Measurements from ENCODE around the gene ZNF143. TPM values are rescaled to one million over a fixed set of nuclear protein-coding genes. Genes with fewer than 3 reads are reported as not detected.
"Not testable (repeated sequence)": the region's sequence is repeated elsewhere in the genome, so short reads cannot be mapped to it uniquely, and the experiment has no call there.

ZNF143 gene
- total RNA-seq, 8 experiments from 2014 or later = 18.5 to 29.7 (median 23.0) TPM

GRCh38 chr11:9530901-9531625 is 70.3 kb downstream of the ZNF143 start:
- in situ Hi-C loops (cut with MboI; ENCODE audit: low pct_unique_long_range_greater_than_20kb in 2 of 9, low sequenced_read_pairs in 9 of 9, unreplicated experiment in 9 of 9) = no loop called here
- H3K4me3 ChIP-seq = no peak overlapping the region
- no peak overlapping the region for H3K27ac ChIP-seq
- H3K4me1 ChIP-seq (replicated peaks in 1 of 2) = peaks cover 10 to 11% of the 10 kb centered on the region in 2 donors
- WGBS, 10 experiments = 92 to 100% (median 93%) methylated on average over 1 to 5 of the region's 8 CpGs; no CpG with 5 or more reads in 5 of the 10 experiments
- ATAC-seq (replicated peaks in 6 of 8) = peak in 1 of 8 experiments; percentile 18

GRCh38 chr11:9533058-9533457 is 72.2 kb downstream of the ZNF143 start:
- in situ Hi-C loops (cut with MboI; ENCODE audit: low pct_unique_long_range_greater_than_20kb in 2 of 9, low sequenced_read_pairs in 9 of 9, unreplicated experiment in 9 of 9) = no loop called here
- WGBS, 10 experiments = 75 to 100% (median 92%) methylated on average over 3 to 9 of the region's 9 CpGs; no CpG with 5 or more reads in 2 of the 10 experiments
- H3K4me3 ChIP-seq = no peak overlapping the region
- ATAC-seq (replicated peaks in 6 of 8) = no peak
- H3K4me1 ChIP-seq (replicated peaks in 1 of 2) = peaks cover 8 to 10% of the 10 kb centered on the region in 2 donors
- no peak overlapping the region for H3K27ac ChIP-seq

GRCh38 chr11:9533736-9534473 is 73.1 kb downstream of the ZNF143 start:
- in situ Hi-C loops (cut with MboI; ENCODE audit: low pct_unique_long_range_greater_than_20kb in 2 of 9, low sequenced_read_pairs in 9 of 9, unreplicated experiment in 9 of 9) = no loop called here
- H3K4me1 ChIP-seq (replicated peaks in 1 of 2) = peaks cover 8 to 10% of the 10 kb centered on the region in 2 donors
- ATAC-seq (replicated peaks in 6 of 8) = peak in 1 of 8 experiments; percentile 12

GRCh38 chr11:9535189-9535781 is 74.5 kb downstream of the ZNF143 start:
- Histone ChIP-seq H3K27ac (no peak overlapping the region), H3K4me3 (no peak overlapping the region), H3K4me1 (replicated peaks in 1 of 2) (peaks cover 8% of the 10 kb centered on the region in 2 donors)
- in situ Hi-C loops (cut with MboI; ENCODE audit: low pct_unique_long_range_greater_than_20kb in 2 of 9, low sequenced_read_pairs in 9 of 9, unreplicated experiment in 9 of 9) = no loop called here
- 0 to 100% (median 92%) methylated on average over 1 to 4 of the region's 6 CpGs; no CpG with 5 or more reads in 3 of the 10 experiments for WGBS, 10 experiments
- ATAC-seq (replicated peaks in 6 of 8) = peak in 3 of 8 experiments; percentile 35 to 74 (median 55)

More at GRCh38 chr11:9533736-9534473, 73.1 kb downstream of the ZNF143 start:
- 38 to 92% (median 55%) methylated on average over 2 to 5 of the region's 5 CpGs for WGBS, 10 experiments
- H3K4me3 ChIP-seq = no peak overlapping the region
- no peak overlapping the region for H3K27ac ChIP-seq

GRCh38 chr11:9538548-9538947 is 77.7 kb downstream of the ZNF143 start:
- 10 to 100% (median 94%) methylated on average over 1 to 2 of the region's 2 CpGs; no CpG with 5 or more reads in 4 of the 10 experiments for WGBS, 10 experiments
- peak in 3 of 8 experiments; percentile 54 to 82 (median 70) for ATAC-seq (replicated peaks in 6 of 8)

GRCh38 chr11:9549216-9549615 is 88.4 kb downstream of the ZNF143 start:
- H3K4me3 ChIP-seq; in situ Hi-C loops (cut with MboI; ENCODE audit: low pct_unique_long_range_greater_than_20kb in 2 of 9, low sequenced_read_pairs in 9 of 9, unreplicated experiment in 9 of 9); H3K27ac ChIP-seq; H3K4me1 ChIP-seq (replicated peaks in 1 of 2); ATAC-seq (replicated peaks in 6 of 8): not testable (repeated sequence)
- 60 to 100% (median 86%) methylated on average over 2 to 5 of the region's 5 CpGs; no CpG with 5 or more reads in 1 of the 10 experiments for WGBS, 10 experiments

More at GRCh38 chr11:9538548-9538947, 77.7 kb downstream of the ZNF143 start:
- Histone ChIP-seq H3K4me3 (no peak overlapping the region), H3K27ac (no peak overlapping the region), H3K4me1 (replicated peaks in 1 of 2) (peaks cover 4 to 6% of the 10 kb centered on the region in 2 donors)
- in situ Hi-C loops (cut with MboI; ENCODE audit: low pct_unique_long_range_greater_than_20kb in 2 of 9, low sequenced_read_pairs in 9 of 9, unreplicated experiment in 9 of 9) = no loop called here

- in situ Hi-C loops (cut with MboI; ENCODE audit: low pct_unique_long_range_greater_than_20kb in 2 of 9, low sequenced_read_pairs in 9 of 9, unreplicated experiment in 9 of 9) = no loop called here
- H3K27ac ChIP-seq = no peak overlapping the region
- WGBS, 10 experiments = 72 to 100% (median 93%) methylated on average over 1 to 6 of the region's 8 CpGs
- ATAC-seq (replicated peaks in 6 of 8) = no peak
- H3K4me3 ChIP-seq = no peak overlapping the region
- no peaks in the 10 kb centered on the region for H3K4me1 ChIP-seq (replicated peaks in 1 of 2)
Observed at GRCh38 chr11:9550191-9550628, 89.4 kb downstream of the ZNF143 start.

DNA sequence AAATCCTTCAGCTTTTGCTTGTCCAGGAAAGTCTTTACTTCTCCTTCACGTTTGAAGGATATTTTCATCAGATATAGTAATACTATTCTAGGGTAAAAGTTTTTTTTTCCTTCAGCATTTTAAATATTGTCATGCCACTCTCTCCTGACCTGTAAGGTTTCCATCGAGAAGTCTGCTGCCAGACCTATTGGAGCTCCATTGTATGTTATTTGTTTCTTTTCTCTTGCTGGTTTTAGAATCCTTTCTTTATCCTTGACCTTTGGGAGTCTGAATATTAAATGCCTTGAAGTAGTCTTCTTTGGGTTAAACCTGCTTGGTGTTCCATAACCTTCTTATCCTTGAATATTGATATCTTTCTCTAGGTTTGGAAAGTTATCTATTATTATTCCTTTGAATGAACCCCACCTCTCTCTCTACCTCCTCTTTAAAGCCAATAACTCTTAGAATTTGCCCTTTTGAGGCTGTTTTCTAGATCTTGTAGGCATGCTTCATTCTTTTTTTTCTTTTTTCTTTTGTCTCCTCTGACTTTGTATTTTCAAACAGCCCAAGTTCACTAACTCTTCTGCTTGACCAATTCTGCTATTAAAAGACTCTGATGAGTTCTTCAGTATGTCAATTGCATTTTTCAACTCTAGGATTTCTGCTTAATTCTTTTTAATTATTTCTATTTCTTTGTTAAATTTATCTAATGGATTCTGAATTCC is 100.6 kb downstream of the ZNF143 start:
- 60 to 100% (median 88%) methylated on average over 1 to 2 of the region's 2 CpGs; no CpG with 5 or more reads in 1 of the 10 experiments for WGBS, 10 experiments
- H3K4me3 ChIP-seq = no peak overlapping the region
- in situ Hi-C loops (cut with MboI; ENCODE audit: low pct_unique_long_range_greater_than_20kb in 2 of 9, low sequenced_read_pairs in 9 of 9, unreplicated experiment in 9 of 9) = no loop called here
- no peak overlapping the region for H3K27ac ChIP-seq
- H3K4me1 ChIP-seq (replicated peaks in 1 of 2) = peaks cover 7 to 8% of the 10 kb centered on the region in 2 donors
- ATAC-seq (replicated peaks in 6 of 8) = no peak

DNA sequence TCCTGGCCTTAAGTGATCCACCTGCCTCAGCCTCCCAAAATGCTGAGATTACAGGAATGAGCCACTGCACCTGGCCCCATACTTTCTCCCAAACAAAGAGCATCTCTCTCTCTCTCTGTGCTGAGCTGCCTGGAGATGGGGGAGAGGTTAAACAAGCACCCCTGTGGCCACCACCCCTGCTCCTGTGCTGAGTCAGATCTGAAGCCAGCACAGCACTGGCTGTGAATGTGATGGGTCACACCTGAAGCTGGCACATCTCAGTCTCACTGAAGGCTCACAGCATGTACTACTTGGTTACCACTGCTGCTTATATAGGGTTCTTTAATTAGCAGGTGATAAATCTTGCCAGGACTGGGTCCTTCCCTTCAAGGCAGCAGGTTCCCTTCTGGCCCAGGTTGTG is 101.9 kb downstream of the ZNF143 start:
- no peak for ATAC-seq (replicated peaks in 6 of 8)
- H3K4me3 ChIP-seq = no peak overlapping the region
- H3K27ac ChIP-seq = no peak overlapping the region
- peaks cover 10 to 11% of the 10 kb centered on the region in 2 donors for H3K4me1 ChIP-seq (replicated peaks in 1 of 2)
- in situ Hi-C loops (cut with MboI; ENCODE audit: low pct_unique_long_range_greater_than_20kb in 2 of 9, low sequenced_read_pairs in 9 of 9, unreplicated experiment in 9 of 9) = no loop called here

DNA sequence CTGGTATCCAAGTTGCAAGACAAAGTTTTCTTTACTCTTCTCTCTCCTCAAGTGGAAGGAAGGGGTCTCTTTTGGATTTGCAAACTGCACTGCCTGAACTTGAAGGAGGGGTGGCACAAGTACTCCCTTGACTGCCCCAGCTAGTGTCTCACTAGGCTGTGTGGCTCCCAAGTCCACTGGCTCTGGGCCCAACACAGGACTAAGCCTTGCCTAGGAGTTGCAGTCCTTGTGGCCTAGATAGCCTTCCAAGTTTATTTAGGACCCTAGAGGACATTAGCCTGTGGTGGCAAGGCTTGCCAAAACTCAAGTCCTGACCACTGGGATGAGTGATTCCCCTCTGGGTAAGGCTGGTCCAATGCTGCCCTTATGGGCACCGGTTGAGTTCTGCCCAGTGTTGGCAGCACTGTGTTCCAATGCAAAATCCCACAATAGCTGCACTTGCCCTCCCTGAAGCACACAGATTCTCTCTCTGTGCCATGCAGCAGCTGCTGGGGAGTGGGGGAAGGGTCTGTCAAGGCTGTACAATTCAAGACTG is 102.5 kb downstream of the ZNF143 start:
- Histone ChIP-seq H3K27ac (no peak overlapping the region), H3K4me3 (no peak overlapping the region), H3K4me1 (replicated peaks in 1 of 2) (peaks cover 10 to 11% of the 10 kb centered on the region in 2 donors)
- 88 to 100% (median 88%) methylated on average over 1 of the region's 1 CpG; no CpG with 5 or more reads in 7 of the 10 experiments for WGBS, 10 experiments
- ATAC-seq (replicated peaks in 6 of 8) = no peak
- in situ Hi-C loops (cut with MboI; ENCODE audit: low pct_unique_long_range_greater_than_20kb in 2 of 9, low sequenced_read_pairs in 9 of 9, unreplicated experiment in 9 of 9) = no loop called here

GRCh38 chr11:9565822-9566560 is 105.2 kb downstream of the ZNF143 start:
- Histone ChIP-seq H3K4me1 (replicated peaks in 1 of 2) (peaks cover 19% of the 10 kb centered on the region in 2 donors), H3K27ac (peak overlapping the region; percentile 47 to 63), H3K4me3 (no peak overlapping the region)
- peak; percentile 17 to 97 (median 94) for ATAC-seq (replicated peaks in 6 of 8)
- 0 to 20% (median 5%) methylated on average over 1 to 6 of the region's 7 CpGs for WGBS, 10 experiments
- in situ Hi-C loops (cut with MboI; ENCODE audit: low pct_unique_long_range_greater_than_20kb in 2 of 9, low sequenced_read_pairs in 9 of 9, unreplicated experiment in 9 of 9) = no loop called here
